ENCODE data around the gene PCED1B.

Gene PCED1B

GRCh38 chr12:47272412-47273190, 193.2 kb downstream of the PCED1B start:
- TF ChIP-seq ARNTL (CRISPR knock-in tag; IDR thresholded peaks at IDR 0.05; ENCODE audit: borderline replicate concordance, low read depth) (no peak), BACH2 (CRISPR knock-in tag; IDR thresholded peaks at IDR 0.05; ENCODE audit: borderline replicate concordance) (no peak), PPARA (CRISPR knock-in tag; IDR thresholded peaks at IDR 0.05; ENCODE audit: borderline replicate concordance) (no peak), TCF4 (CRISPR knock-in tag; IDR thresholded peaks at IDR 0.05; ENCODE audit: borderline replicate concordance) (no peak)
- no peak; the same call in 2 of the 3 replicates for ATAC-seq

- no peak for ATAC-seq
- TF ChIP-seq CSRNP3 (CRISPR knock-in tag; IDR thresholded peaks at IDR 0.05) = no peak
- no peak for TF ChIP-seq PPARA (CRISPR knock-in tag; IDR thresholded peaks at IDR 0.05; ENCODE audit: borderline replicate concordance)
- TF ChIP-seq ZC3H10 (CRISPR knock-in tag; IDR thresholded peaks at IDR 0.05) = no peak
- no peak for TF ChIP-seq ESRRG (CRISPR knock-in tag; IDR thresholded peaks at IDR 0.05)
- no peak for TF ChIP-seq CREB5 (CRISPR knock-in tag; IDR thresholded peaks at IDR 0.05; ENCODE audit: low read depth)
- no peak for TF ChIP-seq PATZ1 (CRISPR knock-in tag; IDR thresholded peaks at IDR 0.05; ENCODE audit: borderline replicate concordance)
- no peak for TF ChIP-seq TCF4 (CRISPR knock-in tag; IDR thresholded peaks at IDR 0.05; ENCODE audit: borderline replicate concordance)
Measured at GRCh38 chr12:47273191-47273626, 193.8 kb downstream of the PCED1B start.

- TF ChIP-seq SNAI2 (CRISPR knock-in tag; IDR thresholded peaks at IDR 0.05) (no peak), CSRNP3 (CRISPR knock-in tag; IDR thresholded peaks at IDR 0.05) (no peak), BACH2 (CRISPR knock-in tag; IDR thresholded peaks at IDR 0.05; ENCODE audit: borderline replicate concordance) (no peak), GLIS3 (CRISPR knock-in tag; IDR thresholded peaks at IDR 0.05) (no peak), PPARA (CRISPR knock-in tag; IDR thresholded peaks at IDR 0.05; ENCODE audit: borderline replicate concordance) (no peak), CREB5 (CRISPR knock-in tag; IDR thresholded peaks at IDR 0.05; ENCODE audit: low read depth) (no peak), TOX (CRISPR knock-in tag; IDR thresholded peaks at IDR 0.05; ENCODE audit: borderline replicate concordance) (no peak), POU6F1 (CRISPR knock-in tag; IDR thresholded peaks at IDR 0.05; ENCODE audit: borderline replicate concordance, low read depth) (no peak), PATZ1 (CRISPR knock-in tag; IDR thresholded peaks at IDR 0.05; ENCODE audit: borderline replicate concordance) (no peak), ISL1 (CRISPR knock-in tag; IDR thresholded peaks at IDR 0.05) (no peak), ZFP3 (CRISPR knock-in tag; IDR thresholded peaks at IDR 0.05) (no peak), RARB (CRISPR knock-in tag; IDR thresholded peaks at IDR 0.05) (no peak), ARNTL (CRISPR knock-in tag; IDR thresholded peaks at IDR 0.05; ENCODE audit: borderline replicate concordance, low read depth) (no peak), TCF4 (CRISPR knock-in tag; IDR thresholded peaks at IDR 0.05; ENCODE audit: borderline replicate concordance) (no peak), ZNF8 (CRISPR knock-in tag; IDR thresholded peaks at IDR 0.05) (no peak), TSHZ2 (CRISPR knock-in tag; IDR thresholded peaks at IDR 0.05) (no peak)
- no peak for ATAC-seq
Measured at GRCh38 chr12:47274760-47275159, 195.3 kb downstream of the PCED1B start.
